ENCODE results near the gene MORN1. TPM values are rescaled to one million over a fixed set of nuclear protein-coding genes. Genes with fewer than 3 reads are reported as not detected.
"Not testable (repeated sequence)": the region's sequence is repeated elsewhere in the genome, so short reads cannot be mapped to it uniquely, and the experiment has no call there.

The MORN1 gene
- total RNA-seq, 1 donor from 2014 or later: 4.9 TPM

DNA sequence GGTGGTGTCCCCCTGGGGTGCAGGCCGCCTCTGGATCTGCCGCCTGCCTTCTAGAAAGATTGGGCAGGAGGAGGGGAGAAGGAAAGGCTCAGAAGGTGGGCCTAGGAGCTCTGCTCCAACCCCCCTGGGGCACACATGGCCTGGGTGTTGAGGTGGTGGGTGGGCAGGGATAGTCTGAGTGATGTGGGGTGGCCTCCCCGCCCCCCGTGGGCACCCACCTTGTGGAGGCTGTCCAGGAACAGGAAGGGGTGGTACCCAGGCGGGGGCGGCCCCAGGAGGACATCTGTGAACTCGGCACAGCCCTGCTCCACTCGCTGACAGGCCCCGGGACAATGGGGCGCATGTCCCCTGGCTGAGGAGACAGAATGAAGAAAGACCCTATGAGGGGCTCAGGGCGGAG is 54.9 kb downstream of the MORN1 start:
- intact Hi-C loops (cut with DNase I): no loop called here
- no peak for ATAC-seq
- DNase-seq (ENCODE audit: missing footprints): no peak

DNA sequence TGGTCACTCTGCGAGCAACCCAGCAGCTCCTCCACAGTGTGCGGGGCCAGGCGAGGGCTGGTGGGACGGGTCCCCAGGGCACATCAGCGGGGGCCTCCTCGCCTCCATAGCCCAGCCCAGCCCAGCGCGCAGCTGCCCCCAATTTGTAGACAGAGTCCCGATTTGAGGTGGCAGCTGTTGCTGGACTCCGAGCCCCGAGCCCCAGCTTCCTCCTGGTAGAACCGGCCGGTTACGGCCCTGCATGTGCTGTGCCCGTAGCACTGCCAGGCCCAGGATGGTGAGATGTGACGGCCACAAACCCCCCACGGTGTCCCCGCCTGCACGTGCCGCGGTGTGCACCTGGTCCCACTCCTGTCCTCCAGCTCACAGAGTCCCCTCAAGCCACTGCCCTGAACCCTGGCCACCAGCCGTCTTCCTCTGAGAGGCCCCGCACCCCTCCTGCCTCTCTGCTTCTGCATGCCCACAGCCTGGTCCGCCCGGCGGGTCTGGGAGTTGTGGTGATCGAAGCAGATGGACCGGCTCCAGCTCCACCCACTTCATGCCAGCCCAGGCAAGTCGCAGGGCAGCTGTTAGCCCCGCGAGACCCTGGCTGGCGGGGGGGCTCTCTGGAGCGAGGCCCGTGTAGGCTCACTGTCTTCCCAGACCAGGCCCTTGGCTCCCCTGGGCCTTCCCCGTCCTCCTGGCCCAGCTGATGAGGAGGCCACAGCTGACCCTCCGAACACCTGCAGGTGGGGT is 55.5 kb downstream of the MORN1 start:
- intact Hi-C loops (cut with DNase I): no loop called here
- DNase-seq (ENCODE audit: missing footprints) (no peak), ATAC-seq (no peak)

DNA sequence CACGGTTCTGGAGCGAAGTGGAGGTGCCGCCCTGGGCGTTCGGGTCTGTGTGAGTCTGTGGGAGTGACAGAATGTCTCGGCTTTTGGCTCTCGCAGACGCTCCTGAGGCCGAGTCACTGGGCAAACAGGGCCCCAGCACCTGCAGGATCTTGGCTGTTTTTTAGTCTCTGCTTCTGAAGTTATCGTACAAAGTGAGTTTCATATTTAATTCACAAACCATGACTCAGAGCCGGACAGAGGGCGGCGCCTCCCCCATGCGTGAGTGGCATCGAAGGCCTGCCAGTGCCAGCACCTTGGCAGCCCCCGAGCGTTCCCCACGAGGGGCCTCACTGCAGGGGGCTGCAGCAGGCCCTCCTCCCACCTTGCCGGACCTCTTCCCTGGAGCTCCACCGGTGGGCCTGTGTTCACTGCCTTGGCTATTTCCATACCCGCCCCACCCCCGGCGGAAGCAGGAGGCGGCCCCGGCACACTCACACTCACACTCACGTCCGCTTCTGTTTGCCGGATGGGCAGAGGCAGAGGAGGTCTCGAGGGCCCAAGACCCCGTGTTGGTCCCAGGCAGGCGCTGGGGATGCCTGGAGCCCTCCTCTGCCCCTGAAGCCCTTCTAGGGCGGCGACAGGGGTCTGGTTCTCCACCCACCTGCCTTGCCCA is 56.3 kb downstream of the MORN1 start:
- no peak for DNase-seq (ENCODE audit: missing footprints)
- no peak for ATAC-seq
- intact Hi-C loops (cut with DNase I): no loop called here

DNA sequence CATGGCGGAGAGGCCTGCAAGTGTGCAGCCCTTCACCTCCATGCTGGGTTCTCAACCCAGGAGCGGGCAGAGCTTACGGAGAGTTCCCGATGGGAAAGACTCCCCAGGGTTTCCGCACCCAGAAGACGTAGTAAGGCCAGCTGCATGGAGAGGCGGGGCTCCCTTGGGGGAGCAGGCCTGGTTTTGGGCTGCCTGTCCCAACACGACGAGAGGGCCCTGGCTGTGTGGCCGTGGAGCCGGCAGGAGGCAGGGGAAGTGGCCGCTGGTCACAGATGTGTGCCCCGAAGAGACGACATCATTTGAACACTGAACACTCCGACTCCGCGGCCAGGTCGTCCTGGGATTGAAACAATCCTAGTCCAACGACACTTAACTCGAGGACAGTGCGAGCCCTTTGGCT is 57.0 kb downstream of the MORN1 start:
- intact Hi-C loops (cut with DNase I): no loop called here
- ATAC-seq: no peak
- DNase-seq (ENCODE audit: missing footprints): no peak

DNA sequence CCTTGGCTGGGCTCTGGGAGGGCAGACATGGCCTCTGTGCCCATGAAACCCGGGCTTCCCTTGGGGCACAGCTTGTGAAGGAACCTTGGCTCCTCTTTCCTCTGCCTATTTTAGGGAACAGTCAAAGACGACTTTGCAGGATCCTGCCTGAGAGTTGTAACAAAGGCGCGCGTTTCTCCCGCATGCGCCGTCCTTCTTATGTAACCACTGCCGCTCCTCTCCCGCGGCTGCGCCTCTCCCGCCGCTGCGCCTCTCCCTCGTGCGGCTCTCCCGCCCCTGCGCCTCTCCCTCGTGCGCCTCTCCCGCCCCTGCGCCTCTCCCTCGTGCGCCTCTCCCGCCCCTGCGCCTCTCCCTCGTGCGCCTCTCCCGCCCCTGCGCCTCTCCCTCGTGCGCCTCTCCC is 59.8 kb downstream of the MORN1 start:
- intact Hi-C loops (cut with DNase I); ATAC-seq; DNase-seq (ENCODE audit: missing footprints): not testable (repeated sequence)

DNA sequence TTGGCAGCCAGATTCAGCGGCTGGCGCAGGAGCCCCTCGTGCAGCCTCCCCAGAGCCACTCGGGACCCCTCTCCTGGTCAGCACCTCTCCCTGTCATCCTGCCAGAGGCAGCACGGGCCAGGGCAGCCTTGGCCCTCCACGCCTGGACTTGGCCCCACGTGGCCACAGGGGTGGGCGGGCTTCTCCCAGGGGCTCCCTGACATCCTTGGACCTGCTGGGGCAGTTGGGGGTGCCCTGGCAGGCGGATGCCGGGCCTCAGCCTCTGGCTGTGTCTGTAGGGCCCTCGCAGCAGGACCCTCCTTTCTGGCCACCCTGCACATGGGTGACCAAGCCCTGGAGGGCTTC is 60.2 kb downstream of the MORN1 start:
- intact Hi-C loops (cut with DNase I): no loop called here
- no peak for DNase-seq (ENCODE audit: missing footprints)
- ATAC-seq: peak; percentile 13

DNA sequence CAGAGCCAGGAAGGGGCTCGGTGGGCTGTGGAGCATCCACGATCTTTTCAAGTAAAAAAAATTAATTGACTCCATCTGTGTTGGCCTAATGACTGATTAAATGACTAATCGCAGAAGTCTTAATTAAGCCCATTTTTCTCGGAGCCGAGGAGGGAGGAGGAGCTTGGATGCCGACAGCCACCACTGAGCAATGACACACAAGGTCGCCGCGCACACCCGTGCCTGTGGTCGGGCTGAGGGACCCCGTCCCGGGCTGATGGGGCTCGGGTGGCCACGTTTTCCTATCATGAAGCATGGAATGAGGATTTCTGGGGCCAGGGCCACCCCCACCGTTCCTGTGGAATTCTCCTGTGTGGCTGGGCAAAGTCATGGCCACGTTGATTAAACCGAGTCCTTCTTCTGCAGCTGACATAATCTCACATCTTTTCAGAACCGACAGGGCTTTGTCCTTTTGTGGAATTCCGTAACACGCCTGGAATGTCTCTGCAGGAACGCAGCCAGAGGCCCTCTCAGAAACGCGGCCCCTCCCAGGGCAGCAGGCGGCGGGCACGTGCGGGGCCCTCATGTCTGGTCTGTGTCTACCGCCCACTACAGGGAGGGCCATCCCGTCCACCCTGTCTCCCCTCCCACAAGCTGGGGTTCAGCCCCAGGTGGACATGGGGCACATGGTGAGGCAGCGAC is 60.7 kb downstream of the MORN1 start:
- ATAC-seq (peak; percentile 54), DNase-seq (ENCODE audit: missing footprints) (no peak)
- intact Hi-C loops (cut with DNase I): no loop called here

DNA sequence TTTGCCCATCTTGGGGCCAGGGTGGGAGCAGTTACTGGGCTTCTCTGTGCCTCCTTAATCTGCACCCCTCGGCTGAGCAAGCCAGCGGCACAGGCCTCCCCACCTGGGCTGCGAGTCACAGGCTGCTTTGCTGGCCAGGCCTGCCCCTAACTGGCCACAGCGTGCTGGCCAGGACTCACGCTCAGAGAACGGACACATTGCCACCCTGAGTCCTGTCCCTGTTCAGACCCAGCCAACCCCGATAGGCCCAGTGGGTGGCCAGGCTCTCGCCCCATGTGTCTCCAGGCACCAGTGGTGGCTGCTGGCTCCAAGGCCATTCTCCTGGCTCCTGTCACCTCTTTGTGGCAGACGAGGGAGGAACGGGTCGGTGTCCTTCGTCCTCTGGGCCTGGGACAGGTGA is 61.3 kb downstream of the MORN1 start:
- no peak for ATAC-seq
- intact Hi-C loops (cut with DNase I): no loop called here
- DNase-seq (ENCODE audit: missing footprints): no peak

DNA sequence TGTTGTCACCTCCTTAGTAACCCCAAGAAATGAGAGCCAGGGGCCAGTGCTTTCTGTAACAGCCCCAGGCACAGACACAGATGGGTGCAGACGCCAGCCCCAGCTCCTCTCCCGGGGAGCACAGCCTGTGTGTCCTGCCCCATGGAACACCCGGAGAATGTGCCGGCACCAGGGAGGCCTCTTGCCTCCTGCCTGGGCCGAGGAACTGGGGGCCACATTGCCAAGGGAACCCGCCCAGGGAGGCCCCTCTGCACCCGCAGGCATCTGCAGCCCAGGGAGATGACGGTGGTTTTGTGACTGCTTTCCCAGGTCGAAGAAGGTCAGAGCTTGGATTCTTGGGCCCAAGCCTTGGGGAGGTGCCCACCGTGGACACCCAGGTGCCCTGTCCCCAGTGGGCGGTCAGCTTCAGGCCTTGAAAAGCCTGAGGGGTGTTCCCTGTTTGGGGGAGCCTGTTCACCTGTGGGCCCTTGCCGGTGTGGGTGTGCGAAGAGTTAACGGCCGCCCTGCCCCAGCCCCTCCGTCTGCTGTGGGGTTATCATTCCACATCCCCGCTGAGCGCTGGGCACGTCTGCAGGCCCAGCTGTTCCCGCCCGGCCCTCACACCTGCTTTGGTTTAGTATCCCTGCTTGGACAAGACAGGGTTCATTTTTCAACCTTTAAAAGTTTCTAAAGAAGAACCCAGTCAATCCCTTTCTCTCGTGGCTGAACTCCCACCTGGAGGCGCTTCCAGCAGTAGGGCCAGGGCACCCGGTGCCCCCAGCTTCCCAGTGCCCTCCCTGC is 62.5 kb downstream of the MORN1 start:
- intact Hi-C loops (cut with DNase I): loop anchor here (5.0 kb wide), 1 partner anchor 48 kb away; no protein-coding TSS in a partner anchor
- DNase-seq (ENCODE audit: missing footprints) (no peak), ATAC-seq (no peak)

DNA sequence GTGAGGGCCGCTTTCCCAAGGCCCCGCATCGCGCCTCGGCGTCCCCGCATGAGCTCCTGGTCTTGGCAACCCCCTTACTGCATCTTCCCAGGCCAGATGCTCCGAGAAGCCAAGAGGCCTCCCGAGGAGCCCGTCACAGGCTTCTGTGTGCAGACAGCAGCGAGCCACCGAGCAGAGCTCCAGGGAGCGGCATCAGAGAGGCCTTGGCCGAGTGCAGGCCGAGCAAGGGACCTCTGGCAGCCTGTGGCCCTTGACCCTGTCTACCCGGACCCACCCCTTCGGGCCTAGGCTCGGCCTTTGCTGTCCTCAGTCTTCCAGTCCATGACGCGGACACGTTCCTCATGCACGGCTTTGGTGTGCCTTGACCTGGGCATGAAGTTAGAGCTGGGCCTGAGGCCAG is 63.5 kb downstream of the MORN1 start:
- DNase-seq (ENCODE audit: missing footprints) (no peak), ATAC-seq (no peak)
- intact Hi-C loops (cut with DNase I): loop anchor here (5.0 kb wide), 1 partner anchor 49 kb away; no protein-coding TSS in a partner anchor

DNA sequence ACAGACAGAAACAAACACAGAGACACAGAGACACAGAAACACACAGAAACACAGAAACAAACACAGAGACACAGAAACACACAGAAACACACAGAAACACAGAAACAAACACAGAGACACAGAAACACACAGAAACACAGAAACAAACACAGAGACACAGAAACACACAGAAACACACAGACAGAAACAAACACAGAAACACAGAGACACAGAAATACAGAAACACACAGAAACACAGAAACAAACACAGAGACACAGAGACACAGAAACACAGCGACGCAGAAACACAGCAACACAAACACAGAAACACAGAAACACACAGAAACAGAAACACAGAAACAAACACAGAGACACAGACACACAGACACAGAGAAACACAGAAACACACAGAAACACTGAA is 64.2 kb downstream of the MORN1 start:
- not testable (repeated sequence) for ATAC-seq; DNase-seq (ENCODE audit: missing footprints)
- intact Hi-C loops (cut with DNase I): loop anchor here (5.0 kb wide), 1 partner anchor 50 kb away; no protein-coding TSS in a partner anchor

DNA sequence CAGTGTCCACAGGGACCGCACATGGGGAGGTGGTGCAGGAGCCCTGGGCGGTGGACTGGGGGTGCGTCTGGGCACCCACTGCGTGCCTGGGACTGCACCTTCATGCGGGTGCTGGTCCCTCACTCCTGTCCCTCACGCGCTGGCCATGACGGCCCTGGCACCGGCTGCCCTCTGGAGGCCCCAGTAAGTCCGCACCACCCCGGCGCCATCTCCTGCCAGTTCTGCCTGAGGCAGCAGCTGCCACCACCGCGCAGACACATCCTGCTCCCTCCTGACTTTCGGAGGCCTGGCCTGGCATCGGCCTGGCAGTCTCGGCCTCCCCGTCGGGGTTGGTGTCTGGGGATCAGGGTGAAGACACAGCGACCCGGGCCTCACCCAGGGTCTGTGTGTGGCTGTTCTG is 64.8 kb downstream of the MORN1 start:
- ATAC-seq: no peak
- intact Hi-C loops (cut with DNase I): loop anchor here (5.0 kb wide), 1 partner anchor 51 kb away; no protein-coding TSS in a partner anchor
- DNase-seq (ENCODE audit: missing footprints): no peak

DNA sequence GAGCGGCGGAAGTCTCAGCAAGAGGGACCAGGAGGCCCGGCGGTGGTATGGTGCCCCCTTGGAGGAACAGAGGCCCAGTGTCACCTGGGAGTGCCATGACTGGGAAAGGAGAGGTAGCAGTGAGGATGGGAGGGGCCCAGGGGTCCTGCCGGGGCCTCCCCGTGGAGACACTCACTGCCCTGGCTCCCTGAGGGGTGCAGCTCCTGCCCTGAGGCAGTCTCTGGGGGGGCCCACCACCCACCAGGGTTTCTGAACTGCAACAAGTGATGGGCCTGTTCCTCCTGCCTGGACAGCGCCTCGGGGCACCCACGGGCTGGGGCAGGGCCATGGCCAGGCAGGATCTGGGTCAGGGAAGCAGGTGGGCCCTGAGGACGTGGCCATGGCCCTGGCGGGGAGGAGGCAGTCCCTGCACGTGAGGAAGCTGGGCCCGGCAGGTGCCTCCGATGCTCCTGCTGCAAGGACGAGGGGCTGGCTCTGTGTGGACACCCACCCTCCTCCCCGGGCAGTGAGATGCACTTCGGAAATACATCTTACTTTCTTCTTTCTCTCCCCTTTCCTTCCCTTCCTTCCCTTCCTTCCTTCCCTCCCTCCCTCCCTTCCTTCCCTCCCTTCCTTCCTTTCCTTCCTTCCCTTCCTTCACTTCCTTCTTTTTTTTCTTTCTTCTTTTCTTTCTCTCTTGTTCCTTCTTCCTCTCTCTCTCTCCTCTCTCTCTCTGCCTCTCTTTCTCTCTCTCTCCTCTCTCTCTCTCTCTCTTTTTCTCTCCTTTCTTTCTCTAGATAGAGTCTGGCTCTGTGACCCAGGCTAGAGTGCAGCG is 66.6 kb downstream of the MORN1 start:
- intact Hi-C loops (cut with DNase I): loop anchor here (5.0 kb wide), 1 partner anchor 53 kb away; no protein-coding TSS in a partner anchor
- ATAC-seq: no peak
- DNase-seq (ENCODE audit: missing footprints): no peak

DNA sequence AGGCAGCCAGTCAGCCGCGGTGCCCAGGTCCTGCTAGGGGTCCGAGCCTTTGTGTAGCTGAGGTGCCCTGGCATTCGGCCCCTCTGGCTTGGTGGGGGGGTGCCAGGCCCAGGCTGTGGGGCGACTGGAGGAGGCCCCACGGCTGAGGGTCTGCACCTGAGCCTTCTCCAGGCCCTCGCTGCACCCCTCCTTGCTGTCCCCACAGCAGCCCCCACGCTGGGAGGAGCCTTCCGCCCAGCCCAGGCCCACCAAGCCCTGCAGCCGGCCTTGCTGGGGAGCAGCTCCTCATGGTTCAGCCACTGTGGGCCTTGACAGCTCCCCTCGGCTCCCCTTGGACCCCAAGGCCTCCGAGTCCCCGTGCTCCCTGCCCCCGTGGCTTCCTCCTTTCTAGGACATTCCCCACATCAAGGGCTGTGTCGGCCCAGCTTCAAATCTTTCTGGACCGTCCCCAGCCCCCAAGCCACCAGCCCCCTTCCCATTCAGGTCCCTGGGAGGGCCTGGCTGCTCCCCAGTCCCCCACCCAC is 67.8 kb downstream of the MORN1 start:
- ATAC-seq: no peak
- intact Hi-C loops (cut with DNase I): no loop called here
- DNase-seq (ENCODE audit: missing footprints): no peak

DNA sequence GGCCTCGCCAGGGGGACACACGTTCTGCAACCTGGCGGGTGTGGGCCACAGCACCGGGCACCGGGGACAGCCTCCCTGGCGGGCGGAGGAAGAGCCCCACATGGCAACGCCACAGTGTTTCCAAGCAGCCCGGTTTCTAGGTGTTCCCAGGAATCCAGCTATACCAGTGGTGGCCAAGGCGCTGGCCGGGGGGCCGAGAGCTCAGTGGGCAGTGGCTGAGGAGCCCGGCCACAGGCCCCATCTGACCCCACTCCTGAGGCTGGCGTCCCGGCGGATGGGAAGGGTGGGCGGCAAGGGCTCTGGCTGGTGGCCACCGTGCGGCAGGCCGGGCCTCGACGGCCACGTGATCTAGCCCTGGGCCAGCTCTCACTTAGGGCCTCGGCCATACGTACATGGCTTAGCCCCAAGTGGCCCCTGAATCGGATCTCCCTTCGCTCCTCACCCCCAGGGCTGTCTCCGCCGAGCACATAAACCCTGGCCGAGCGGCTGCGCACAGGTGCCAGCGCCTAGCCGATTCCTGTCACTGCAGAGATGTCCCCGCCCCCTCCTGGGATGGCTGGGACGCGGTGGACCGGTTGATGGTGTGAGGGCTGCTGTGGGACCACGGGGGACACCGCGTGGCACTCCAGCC is 68.7 kb downstream of the MORN1 start:
- DNase-seq (ENCODE audit: missing footprints) (no peak), ATAC-seq (peak; percentile 12)
- intact Hi-C loops (cut with DNase I): no loop called here

DNA sequence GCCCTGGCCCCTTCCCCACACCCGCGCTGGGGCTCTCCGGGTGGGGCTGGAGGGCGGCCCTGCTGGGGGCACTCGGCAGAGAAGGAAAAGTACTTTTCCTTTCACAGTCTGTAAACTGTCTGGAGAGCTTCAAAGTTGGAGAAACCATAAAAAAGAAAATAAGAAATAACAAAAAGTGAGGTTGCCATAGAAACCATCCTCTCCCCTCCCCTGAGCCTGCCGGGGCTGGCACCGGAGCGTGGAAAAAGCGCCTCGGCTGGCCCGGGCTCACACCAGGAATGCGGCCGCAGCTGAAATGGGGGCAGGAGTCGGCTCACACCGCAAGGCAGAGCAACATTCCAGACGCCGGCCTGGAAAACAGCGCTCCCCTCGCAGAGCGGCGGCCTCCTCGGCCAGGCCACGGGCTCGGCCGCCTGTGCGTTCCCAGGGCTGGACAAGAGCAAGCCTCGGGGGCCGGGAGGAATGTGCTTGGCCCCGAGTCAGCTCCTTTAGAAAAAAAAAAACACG is 69.2 kb downstream of the MORN1 start:
- intact Hi-C loops (cut with DNase I): no loop called here
- DNase-seq (ENCODE audit: missing footprints) (peak; percentile 86), ATAC-seq (peak; percentile 67)
